GM19397 (cell line): ENCODE measurements around the gene DERA.
"Not testable (repeated sequence)": the region's sequence is repeated elsewhere in the genome, so short reads cannot be mapped to it uniquely, and the experiment has no call there.

Source experiments
- ATAC-seq: cut with Tn5 transposase; IDR thresholded peaks from one replicate; pipeline ENCODE4 v1.9.1; 2021; ENCODE audit warnings: mild to moderate bottlenecking, moderate library complexity; ENCODE audit not compliant: unreplicated experiment

DERA gene

GRCh38 chr12:15899282-15899870, 11.8 kb upstream of the DERA start:
- no peak for ATAC-seq

DNA sequence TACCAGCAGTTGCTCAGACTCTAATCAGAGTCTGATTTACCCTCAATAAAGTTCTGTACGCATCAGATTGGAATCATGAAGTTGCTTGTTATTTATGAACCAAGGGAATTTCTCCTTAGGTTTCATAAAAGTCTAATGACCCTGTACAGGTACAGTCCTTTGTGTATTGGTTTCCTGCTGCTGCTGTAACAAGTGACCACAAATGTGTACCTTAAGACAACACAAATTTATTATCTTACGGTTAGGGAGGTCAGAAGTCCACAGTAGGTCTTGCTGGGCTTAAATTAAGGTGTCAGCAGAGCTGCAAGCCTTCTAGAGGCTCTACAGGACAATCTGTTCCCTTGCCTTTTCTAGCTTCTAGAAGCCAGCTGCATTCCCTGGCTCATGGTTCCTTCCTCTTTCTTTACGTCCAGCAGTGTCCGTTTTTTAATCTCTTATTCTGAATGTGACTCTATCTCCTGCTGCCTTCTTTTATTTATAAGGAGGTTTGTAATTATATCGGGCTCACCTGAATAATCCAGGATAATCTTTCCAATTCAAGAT, 6.7 kb upstream of the DERA start:
- ATAC-seq = no peak

GRCh38 chr12:15910468-15910863, 666 bp upstream of the DERA start:
- no peak for ATAC-seq

GRCh38 chr12:15911931-15912330, 799 bp downstream of the DERA start:
- not testable (repeated sequence) for ATAC-seq

DNA sequence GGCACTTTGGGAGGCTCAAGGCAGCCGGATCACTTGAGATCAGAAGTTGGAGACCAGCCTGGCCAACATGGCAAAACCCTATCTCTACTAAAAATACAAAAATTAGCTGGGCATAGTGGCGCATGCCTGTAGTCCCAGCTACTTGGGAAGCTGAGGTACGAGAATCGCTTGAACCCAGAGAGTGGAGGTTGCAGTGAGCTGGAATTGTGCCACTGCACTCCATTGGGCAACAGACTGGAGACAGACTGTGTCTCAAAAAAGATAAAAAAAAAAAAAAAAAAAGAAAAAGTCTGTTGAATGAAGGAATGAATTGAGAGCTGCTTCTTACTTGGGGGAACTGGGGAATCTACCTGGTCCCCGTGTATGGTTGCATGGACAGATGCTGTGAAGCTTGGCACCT, 3.0 kb downstream of the DERA start:
- ATAC-seq = not testable (repeated sequence)

DNA sequence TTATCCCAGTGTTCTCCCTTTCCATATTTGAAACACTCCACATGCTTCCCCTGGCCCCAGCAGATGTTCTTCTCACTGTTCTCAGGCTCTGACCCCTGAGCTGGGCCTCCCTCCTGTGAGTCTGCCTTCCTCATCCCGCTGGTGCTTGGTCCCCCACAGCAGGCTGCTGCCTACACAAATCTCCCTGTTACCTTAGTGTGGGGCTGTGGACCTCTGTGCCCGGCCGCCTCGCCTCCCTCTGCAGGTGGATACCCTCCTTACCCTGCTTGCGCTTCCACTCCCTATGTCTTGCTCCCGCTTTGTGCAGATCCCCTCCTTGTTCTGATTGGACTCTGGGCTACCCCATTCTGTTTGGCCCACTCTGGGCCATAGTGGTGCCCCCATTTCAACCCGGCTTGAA, 6.9 kb downstream of the DERA start:
- ATAC-seq = no peak

DNA sequence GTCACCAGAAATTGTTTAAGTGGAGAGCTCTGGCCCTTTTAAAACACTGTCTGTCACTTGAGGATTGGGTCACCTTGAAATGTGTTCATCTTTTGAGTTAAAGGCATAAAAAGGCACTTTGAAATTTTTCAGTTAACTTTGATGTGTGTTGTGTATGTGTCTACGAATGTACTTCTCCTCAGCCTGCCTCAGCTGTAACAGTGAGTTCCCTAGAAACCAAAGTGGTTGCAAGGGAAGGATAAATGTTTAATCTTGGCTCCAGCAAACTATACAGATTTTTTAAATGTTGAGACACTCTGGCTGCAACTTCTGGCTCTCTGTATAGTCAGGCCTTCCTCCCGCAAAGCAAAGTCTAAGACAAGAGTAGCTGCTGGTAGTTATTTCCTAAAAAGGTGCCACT, 8.3 kb downstream of the DERA start:
- ATAC-seq = no peak

DNA sequence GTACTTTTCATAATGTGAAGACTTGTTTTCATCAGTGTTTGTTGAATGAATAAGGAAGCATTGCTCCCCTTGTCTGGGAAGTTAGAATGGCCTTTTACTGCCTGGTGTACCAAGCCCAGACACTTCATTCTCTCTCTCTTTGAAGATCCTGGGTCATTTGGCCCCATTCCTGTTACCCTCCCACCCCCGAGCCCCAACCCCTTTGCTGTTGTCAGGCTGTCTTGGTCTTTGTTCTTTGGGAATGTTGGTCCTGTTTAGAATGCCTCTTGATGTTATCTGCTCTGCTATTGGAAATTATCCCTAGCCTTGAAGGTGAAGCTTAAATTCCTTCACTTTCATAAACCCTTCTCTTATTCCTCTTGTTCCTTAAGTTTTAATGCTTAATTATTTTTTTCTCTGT, 13.8 kb downstream of the DERA start:
- no peak for ATAC-seq

DNA sequence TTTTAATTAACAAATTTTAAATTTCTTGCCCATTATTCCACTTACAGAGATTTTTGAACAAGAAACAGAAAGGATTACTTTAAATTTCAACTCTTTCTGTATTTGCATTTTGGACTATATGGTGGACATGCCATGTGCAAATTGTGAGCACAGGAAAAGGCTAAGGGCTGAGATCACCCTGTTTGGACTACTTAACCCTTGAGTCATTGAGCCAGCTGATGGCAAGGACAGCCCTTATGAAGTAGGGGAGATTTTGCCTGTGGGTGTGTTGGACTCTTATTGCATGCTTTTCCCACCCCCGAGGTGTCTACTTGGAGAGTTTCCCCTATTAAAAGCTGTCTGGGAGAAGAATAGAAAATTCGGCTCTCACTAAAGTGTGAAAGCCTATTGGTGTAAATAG, 17.2 kb downstream of the DERA start:
- ATAC-seq = no peak

- ATAC-seq = no peak
Measured at GRCh38 chr12:15928870-15929571, 17.9 kb downstream of the DERA start.

GRCh38 chr12:15931590-15932053, 20.5 kb downstream of the DERA start:
- no peak for ATAC-seq

DNA sequence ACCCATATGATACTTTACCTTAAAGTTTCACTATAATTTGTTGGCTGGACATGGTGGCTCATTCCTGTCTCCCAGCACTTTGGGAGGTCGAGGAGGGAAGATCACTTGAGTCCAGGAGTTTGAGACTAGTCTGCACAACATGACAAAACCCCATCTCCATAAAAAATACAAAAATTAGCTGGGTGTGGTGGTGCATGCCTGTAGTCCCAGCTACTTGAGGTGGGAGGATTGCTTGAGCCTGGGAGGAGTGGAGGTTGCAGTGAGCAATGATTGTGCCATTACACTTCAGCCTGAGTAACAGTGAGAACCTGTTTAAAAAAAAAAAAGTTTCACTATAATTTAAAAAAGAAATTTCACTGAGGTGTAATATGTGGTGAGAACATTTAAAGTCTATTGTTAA, 21.2 kb downstream of the DERA start:
- no peak for ATAC-seq

DNA sequence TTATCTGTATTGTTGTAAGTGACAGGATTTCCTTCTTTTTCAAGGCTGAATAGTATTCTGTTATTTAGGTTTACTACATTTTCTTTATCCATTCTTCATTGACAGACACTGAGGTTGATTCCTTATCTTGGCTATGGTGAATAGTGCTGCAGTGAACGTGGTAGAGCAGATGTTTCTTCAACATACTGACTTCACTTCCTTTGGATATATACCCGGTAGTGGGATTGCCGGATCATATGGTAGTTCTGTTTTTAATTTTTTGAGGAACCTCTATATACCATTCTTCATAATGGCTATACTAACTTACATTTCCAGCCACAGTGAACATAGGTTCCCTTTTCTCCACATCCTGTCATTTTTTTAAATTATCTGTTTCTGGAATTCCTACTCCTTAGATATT, 21.8 kb downstream of the DERA start:
- no peak for ATAC-seq

DNA sequence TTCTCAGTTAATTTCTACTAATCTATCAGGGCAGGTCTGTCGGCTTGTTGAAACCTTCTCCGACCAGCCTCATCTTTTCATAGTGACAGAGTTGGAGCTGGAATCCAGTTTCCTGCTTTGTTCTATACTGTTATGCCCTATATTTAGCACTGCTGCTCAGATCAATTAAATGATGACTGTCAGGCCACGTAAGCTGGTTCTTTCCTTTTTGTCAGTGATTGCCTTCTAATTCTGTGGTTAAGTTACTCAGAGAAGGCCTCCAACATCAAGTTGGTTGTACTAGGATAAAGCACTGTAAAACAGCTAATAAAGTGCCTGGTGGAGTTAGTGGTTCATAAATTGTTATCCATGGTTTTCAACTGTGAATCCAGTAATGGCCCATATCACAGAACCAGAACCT, 22.6 kb downstream of the DERA start:
- no peak for ATAC-seq

GRCh38 chr12:15936751-15937150, 25.6 kb downstream of the DERA start:
- no peak for ATAC-seq

DNA sequence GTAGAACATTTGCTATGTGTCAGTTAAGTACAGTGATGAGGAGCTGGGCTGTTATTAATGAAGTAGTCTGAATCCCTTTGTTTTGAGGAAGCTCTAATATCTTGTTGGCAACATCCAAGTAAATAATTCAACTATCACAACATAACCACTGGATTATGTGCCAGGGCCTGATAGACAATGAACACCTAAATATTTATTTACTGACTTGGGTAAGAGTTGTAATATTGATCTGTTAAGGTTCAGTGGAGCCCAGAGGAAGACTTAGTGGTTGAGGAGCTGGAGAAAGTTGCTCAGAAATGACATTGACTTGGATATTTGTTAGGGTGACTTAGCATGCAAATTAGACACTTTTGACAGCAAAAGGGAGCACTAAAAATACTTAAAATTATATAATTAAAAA, 26.8 kb downstream of the DERA start:
- no peak for ATAC-seq

DNA sequence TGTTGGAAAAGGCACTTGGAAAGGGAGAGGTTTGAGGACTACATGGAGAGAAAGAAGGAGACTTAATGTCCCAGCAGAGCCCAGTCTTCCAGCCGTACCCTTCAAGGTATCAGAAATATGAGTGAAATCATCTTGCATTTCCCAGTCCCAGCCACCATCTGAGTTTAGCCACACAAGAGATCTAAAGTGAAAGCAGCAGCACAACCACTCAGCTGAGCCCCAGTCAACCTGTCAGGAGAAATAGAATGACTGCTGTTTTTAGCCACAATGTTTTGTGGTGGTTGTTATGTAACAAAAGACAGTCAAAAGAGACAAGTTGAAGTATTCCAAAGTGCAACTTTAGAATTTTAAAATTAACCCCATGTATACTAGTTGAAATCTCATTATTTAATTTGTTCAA, 28.0 kb downstream of the DERA start:
- no peak for ATAC-seq

- no peak for ATAC-seq
Measured at GRCh38 chr12:15942475-15942874, 31.3 kb downstream of the DERA start.

- not testable (repeated sequence) for ATAC-seq
Measured at GRCh38 chr12:15943519-15943918, 32.4 kb downstream of the DERA start.

DNA sequence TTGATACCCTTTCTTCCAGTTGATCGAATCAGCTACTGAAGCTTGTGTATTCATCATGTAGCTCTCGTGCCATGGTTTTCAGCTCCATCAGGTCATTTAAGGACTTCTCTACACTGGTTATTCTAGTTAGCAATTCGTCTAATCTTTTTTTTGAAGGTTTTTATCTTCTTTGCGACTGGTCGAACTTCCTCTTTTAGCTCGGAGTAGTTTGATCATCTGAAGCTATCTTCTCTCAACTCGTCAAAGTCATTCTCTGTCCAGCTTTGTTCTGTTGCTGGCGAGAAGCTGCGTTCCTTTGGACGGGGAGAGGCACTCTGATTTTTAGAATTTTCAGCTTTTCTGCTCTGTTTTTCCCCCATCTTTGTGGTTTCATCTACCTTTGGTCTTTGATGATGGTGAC, 37.3 kb downstream of the DERA start:
- ATAC-seq = not testable (repeated sequence)

GRCh38 chr12:15955281-15955680, 44.1 kb downstream of the DERA start:
- ATAC-seq = no peak

DNA sequence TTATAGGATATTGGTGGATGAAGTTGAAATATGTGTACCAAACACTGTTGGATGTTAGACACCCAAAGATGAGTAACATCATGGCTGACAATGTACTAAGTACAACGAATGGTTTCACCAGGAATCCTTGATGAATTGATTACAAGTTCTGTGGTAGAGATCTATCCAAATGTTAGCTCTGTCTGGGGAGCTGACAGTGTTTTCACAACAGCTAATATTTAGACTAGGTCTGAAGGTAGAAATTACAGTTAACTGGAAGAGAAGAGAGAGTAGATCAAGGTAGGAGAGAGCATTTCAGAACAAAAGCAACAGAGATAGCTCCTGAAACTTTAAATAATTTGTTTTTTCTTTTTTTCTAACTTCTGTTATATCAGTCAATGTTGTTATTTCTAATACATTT, 44.9 kb downstream of the DERA start:
- ATAC-seq = no peak
